Measurements from ENCODE around the gene KLK11.

- TF ChIP-seq CTCF (conservative IDR thresholded peaks at IDR 0.05 in 1 of 2, IDR thresholded peaks at IDR 0.05 in 1 of 2; ENCODE audit: extremely low read depth in 1 of 2, insufficient read depth in 1 of 2, low read depth in 1 of 2, low read length in 2 of 2) (no peak), EZH2 (IDR thresholded peaks at IDR 0.05; ENCODE audit: borderline replicate concordance, low read length) (no peak)
Observed at GRCh38 chr19:51034704-51035103, 8.3 kb upstream of the KLK11 start, which contains the start of gene KLK12.

All from mammary epithelial cell (primary cell).